ENCODE results near the gene CBLB.

The CBLB gene

GRCh38 chr3:105611304-105612192 lies 257.3 kb downstream of the CBLB start:
- DNase-seq = no peak

GRCh38 chr3:105610473-105610872 lies 258.3 kb downstream of the CBLB start:
- no peak for DNase-seq

GRCh38 chr3:105608623-105609022 lies 260.2 kb downstream of the CBLB start:
- DNase-seq = no peak

GRCh38 chr3:105606016-105606415 lies 262.8 kb downstream of the CBLB start:
- no peak for DNase-seq

All from CD4-positive, alpha-beta T cell treated with Interleukin-10 for 1 hour (primary cell).